Smooth muscle cell (in vitro differentiated cells): ENCODE results near the gene PRR35. TPM values are rescaled to one million over a fixed set of nuclear protein-coding genes. Genes with fewer than 3 reads are reported as not detected.
A peak's percentile ranks its signal among the peaks of the same experiment; 100 is the strongest.

Experiments used
- DNase-seq: peaks from one replicate; lab custom pipeline; 2025; ENCODE audit not compliant: unreplicated experiment; lab: John Stamatoyannopoulos, UW
- H2AFZ ChIP-seq: fragments of 200-600 bp; sonication (generic); 2 replicates; pipeline ENCODE4 v1.6.0; 2016; ENCODE audit warnings: antibody characterized with exemption, low read depth, mild to moderate bottlenecking
- H3F3A ChIP-seq: fragments of 200-600 bp; sonication (generic); 2 replicates; pipeline ENCODE4 v1.6.0; 2017; ENCODE audit warnings: antibody characterized with exemption, low read depth
- H3K27ac ChIP-seq: fragments of 200-600 bp; sonication (generic); 2 replicates; pipeline ENCODE4 v1.5.1; 2016; ENCODE audit warnings: low read depth, mild to moderate bottlenecking
- H3K27me3 ChIP-seq: fragments of 200-600 bp; sonication (generic); 2 replicates; pipeline ENCODE4 v1.6.1; 2016; ENCODE audit warnings: low read depth, mild to moderate bottlenecking
- H3K36me3 ChIP-seq: fragments of 200-600 bp; sonication (generic); 2 replicates; pipeline ENCODE4 v1.5.1; 2016; ENCODE audit warnings: low read depth
- H3K4me1 ChIP-seq: fragments of 200-600 bp; sonication (generic); 2 replicates; pipeline ENCODE4 v1.5.1; 2016; ENCODE audit warnings: low read depth
- H3K4me2 ChIP-seq: fragments of 200-600 bp; sonication (generic); 2 replicates; pipeline ENCODE4 v1.6.0; 2016; ENCODE audit warnings: mild to moderate bottlenecking
- H3K4me3 ChIP-seq: fragments of 200-600 bp; sonication (generic); 2 replicates; pipeline ENCODE4 v1.5.1; 2016; ENCODE audit warnings: mild to moderate bottlenecking
- H3K79me2 ChIP-seq: fragments of 200-600 bp; sonication (generic); 2 replicates; pipeline ENCODE4 v1.6.0; 2016; ENCODE audit warnings: low read depth, mild to moderate bottlenecking
- H3K9ac ChIP-seq: fragments of 200-600 bp; sonication (generic); 2 replicates; pipeline ENCODE4 v1.6.0; 2016; ENCODE audit warnings: low read depth
- H3K9me3 ChIP-seq: fragments of 200-600 bp; sonication (generic); replicated peaks from 2 replicates; pipeline ENCODE4 v1.5.1; 2016; ENCODE audit warnings: low read depth
- H4K20me1 ChIP-seq: fragments of 200-600 bp; sonication (generic); 2 replicates; pipeline ENCODE4 v1.6.0; 2016; ENCODE audit warnings: low read depth
- WGBS: methylation state at CpG from one replicate; pipeline ENCODE4 v1.1.7; 2016; ENCODE audit warnings: low lambda C conversion rate; 5-methylcytosine and 5-hydroxymethylcytosine counted together
- polyA plus RNA-seq: library from polyadenylated mRNA; unstranded; fragments of >200 nt; fragmentation: Nextera tagmentation; extraction: Ambion mirVana; gene quantifications from 2 replicates; pipeline ENCODE4 v1.2.1, GENCODE V29; 2016
- total RNA-seq: library from RNA; depleted of rRNA; stranded (reverse); fragments of >200 nt; gene quantifications from 2 replicates; pipeline ENCODE4 v1.2.3, GENCODE V29; 2014
- TF ChIP-seq, protein P1 (sequence below): fragments of 200-600 bp; sonication (generic); IDR thresholded peaks from 2 replicates; pipeline ENCODE4 v1.5.1; 2017; ENCODE audit warnings: borderline replicate concordance, mild to moderate bottlenecking, antibody characterized with exemption; ENCODE audit not compliant: insufficient read depth, poor library complexity, severe bottlenecking

The PRR35 gene
- total and polyA plus RNA-seq, 2 experiments from 2014 or later = not detected

DNA sequence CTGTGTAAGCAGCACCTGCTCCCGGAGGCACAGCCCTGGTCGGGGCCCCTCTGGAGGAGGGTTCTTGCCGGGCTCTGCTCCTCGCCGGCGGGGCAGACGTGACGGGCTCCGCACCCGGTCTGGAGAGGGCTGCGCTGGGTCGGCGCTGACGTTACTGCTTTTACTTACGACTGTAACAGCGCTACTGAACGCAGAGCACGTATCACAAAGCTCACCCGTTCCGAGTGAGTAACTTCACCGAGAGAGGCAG lies 28.4 kb downstream of the PRR35 start:
- Histone ChIP-seq H3K27ac (peak overlapping the region; percentile 97), H3K36me3 (no peaks in the 10 kb centered on the region), H3K9me3 (no peaks in the 10 kb centered on the region), H2AFZ (peak overlapping the region; percentile 94), H3K9ac (peak overlapping the region; percentile 97), H3K27me3 (no peaks in the 10 kb centered on the region), H3K4me3 (peak overlapping the region; percentile 93), H4K20me1 (peaks cover 33% of the 10 kb centered on the region), H3K4me1 (peaks cover 6% of the 10 kb centered on the region), H3K79me2 (peaks cover 34% of the 10 kb centered on the region), H3K4me2 (peak overlapping the region; percentile 84), H3F3A (no peaks in the 10 kb centered on the region)
- TF ChIP-seq, protein P1, sequence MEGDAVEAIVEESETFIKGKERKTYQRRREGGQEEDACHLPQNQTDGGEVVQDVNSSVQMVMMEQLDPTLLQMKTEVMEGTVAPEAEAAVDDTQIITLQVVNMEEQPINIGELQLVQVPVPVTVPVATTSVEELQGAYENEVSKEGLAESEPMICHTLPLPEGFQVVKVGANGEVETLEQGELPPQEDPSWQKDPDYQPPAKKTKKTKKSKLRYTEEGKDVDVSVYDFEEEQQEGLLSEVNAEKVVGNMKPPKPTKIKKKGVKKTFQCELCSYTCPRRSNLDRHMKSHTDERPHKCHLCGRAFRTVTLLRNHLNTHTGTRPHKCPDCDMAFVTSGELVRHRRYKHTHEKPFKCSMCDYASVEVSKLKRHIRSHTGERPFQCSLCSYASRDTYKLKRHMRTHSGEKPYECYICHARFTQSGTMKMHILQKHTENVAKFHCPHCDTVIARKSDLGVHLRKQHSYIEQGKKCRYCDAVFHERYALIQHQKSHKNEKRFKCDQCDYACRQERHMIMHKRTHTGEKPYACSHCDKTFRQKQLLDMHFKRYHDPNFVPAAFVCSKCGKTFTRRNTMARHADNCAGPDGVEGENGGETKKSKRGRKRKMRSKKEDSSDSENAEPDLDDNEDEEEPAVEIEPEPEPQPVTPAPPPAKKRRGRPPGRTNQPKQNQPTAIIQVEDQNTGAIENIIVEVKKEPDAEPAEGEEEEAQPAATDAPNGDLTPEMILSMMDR = no peak
- under 1% methylated on average over 16 of the region's 21 CpGs for WGBS
- DNase-seq = no peak

DNA sequence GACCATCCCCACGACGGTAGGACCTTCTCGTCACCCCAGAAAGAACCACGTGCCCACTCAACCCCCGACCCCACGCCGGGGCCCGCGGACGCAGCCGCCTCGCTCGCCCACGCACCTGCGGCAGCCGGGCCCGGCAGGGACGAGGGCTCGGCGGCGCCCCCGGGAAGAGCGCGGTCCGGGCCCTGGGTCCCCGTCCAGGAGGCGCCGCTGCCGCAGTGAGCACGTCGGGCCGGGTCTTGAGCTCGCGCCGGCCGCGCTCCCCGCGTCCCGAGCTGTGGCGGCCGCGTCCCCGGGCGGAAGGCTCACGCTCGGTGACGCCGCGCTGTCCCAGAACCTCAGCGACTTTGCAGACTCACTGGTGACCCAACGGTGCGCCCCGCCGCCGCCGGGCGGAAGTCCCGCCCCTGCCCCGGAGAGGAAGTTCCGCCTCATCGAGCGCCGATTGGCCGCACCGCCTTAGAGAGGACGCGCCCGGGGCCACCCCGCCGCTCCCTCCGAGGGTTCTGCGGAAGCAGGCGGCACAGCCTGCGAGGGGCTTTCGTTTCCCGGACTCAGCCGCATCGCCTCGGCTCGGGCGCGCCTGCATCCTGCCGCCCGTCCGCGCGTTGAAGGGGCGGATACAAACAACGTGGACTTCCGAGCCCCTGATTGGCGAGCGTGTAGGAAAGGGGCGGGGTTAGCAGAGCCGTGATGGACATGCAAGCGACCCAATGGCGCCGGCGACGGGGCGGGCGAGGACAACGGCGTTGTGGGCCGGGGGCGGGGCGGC lies 28.9 kb downstream of the PRR35 start:
- Histone ChIP-seq H3K9ac (peak overlapping the region; percentile 97), H3K4me1 (peaks cover 6% of the 10 kb centered on the region), H3K4me2 (peak overlapping the region; percentile 84), H3K79me2 (peaks cover 39% of the 10 kb centered on the region), H3K27me3 (no peaks in the 10 kb centered on the region), H3F3A (no peaks in the 10 kb centered on the region), H3K27ac (peak overlapping the region; percentile 97), H3K4me3 (peak overlapping the region; percentile 93), H3K9me3 (no peaks in the 10 kb centered on the region), H2AFZ (peak overlapping the region; percentile 94), H3K36me3 (no peaks in the 10 kb centered on the region), H4K20me1 (peaks cover 38% of the 10 kb centered on the region)
- TF ChIP-seq, protein P1 = no peak
- DNase-seq = peak; percentile 100
- WGBS = under 1% methylated on average over 97 of the region's 107 CpGs

DNA sequence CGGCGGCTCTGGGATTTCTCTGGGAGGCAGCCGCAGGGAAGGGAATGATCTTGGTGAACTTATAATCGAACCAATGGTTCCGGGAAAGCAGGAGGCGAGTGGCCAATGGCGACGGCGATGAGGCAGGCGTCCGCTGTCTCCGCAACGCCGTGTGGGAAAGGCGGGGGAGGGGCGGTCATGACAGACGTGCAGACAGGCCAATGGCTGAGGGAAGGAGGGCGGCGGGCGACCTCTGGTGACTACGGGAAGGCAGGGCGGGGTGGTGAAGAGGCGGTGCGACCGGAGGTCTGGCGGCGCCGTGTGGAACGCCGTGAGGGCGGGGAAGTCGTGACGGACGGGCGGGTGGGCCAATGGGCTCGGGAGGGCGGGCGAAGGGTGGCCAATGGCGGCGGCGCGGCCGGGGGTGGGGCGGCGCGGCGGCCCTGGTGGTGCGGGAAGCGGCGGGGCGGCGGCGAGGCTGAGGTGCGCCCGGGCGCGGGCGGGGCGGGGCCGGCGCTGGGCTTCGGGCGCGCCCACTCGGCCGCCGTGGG lies 29.5 kb downstream of the PRR35 start, which contains the start of gene RAB40C:
Gene RAB40C, plus strand, starts transcription at position 409 of the 530 bp plus-strand sequence. CDS start 226 bp downstream, outside the sequence.
- DNase-seq = peak; percentile 100
- Histone ChIP-seq H3K79me2 (peaks cover 46% of the 10 kb centered on the region), H3F3A (no peaks in the 10 kb centered on the region), H3K27ac (peak within 1 kb of the TSS; percentile 97), H3K4me3 (peak within 1 kb of the TSS; percentile 94), H3K9ac (peak within 1 kb of the TSS; percentile 97), H3K36me3 (no peaks in the 10 kb centered on the region), H3K27me3 (no peaks in the 10 kb centered on the region), H2AFZ (peak within 1 kb of the TSS; percentile 94), H3K4me1 (peaks cover 6% of the 10 kb centered on the region), H3K4me2 (peak within 1 kb of the TSS; percentile 93), H4K20me1 (peaks cover 44% of the 10 kb centered on the region), H3K9me3 (no peaks in the 10 kb centered on the region)
- under 1% methylated on average over 21 of the region's 67 CpGs for whole genome bisulfite sequencing
- TF ChIP-seq, protein P1 = no peak
